HG03457 (cell line): Measurements from ENCODE around the gene PCSK1N.
"Not testable (repeated sequence)": the region's sequence is repeated elsewhere in the genome, so short reads cannot be mapped to it uniquely, and the experiment has no call there.

Source experiments
- ATAC-seq: cut with Tn5 transposase; IDR thresholded peaks from one replicate; pipeline ENCODE4 v1.9.1; 2021; ENCODE audit warnings: moderate number of reproducible peaks; ENCODE audit not compliant: unreplicated experiment

Gene PCSK1N

GRCh38 chrX:48835524-48836329 is at the start of gene PCSK1N:
Gene PCSK1N, minus strand, starts transcription at chrX:48835610. Its CDS starts 78 bp downstream, at chrX:48835532.
- ATAC-seq = no peak

- ATAC-seq = no peak
Measured at GRCh38 chrX:48883729-48884128, 48.3 kb upstream of the PCSK1N start.

- ATAC-seq = not testable (repeated sequence)
Measured at GRCh38 chrX:48876944-48877343, 41.5 kb upstream of the PCSK1N start.

- not testable (repeated sequence) for ATAC-seq
Measured at GRCh38 chrX:48872017-48872416, 36.6 kb upstream of the PCSK1N start.

DNA sequence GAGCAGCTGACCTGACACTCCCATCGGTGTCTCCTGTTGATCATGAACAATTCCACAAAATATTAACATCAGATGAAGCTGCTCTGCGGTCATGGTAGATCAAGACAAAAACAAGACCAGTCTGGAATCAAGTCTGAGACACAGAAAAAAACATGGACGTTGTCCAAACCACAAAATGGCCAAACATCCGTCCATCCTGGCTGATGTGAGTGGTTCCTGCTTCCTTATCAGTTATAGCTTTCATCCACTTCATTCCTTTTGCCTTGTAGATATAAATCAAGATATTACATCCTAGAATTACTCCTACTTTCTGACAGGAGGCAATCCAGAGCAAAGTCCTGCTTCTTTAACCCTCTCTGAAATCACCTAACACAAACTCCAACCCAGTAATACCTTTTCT is 28.8 kb upstream of the PCSK1N start:
- ATAC-seq = no peak

- ATAC-seq = no peak
Measured at GRCh38 chrX:48854898-48855297, 19.5 kb upstream of the PCSK1N start.

DNA sequence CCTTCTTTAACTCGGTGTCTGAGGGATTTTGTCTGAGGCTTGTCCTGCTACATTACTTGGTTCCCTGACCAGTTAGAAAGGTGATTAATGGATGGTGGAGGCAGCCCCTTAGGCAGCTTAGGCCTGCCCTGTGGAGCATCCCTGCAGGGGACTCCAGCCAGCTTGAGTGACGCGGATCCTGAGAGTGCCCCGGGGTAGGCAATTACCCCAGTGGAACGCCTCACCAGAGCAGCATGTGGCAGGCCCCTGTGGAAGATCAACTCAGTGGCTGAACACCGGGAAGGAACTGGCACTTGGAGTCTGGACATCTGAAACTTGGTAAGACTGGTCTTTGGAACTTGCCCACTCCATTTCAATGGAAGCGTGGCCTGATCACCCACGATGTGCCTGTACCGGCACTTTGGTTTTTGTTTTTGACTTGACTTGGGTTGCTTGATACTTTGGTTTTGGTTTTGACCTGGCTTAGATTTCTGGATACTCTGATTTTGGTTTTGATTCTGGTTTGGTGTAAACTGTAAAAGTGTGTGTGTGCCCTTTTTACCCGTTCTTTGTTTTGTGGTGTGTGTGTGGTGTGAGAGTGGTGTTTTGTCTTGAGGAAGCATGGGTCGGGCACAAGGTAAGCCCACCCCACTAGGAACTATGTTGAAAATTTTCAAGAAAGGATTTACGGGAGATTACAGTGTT is 18.9 kb upstream of the PCSK1N start:
- ATAC-seq = not testable (repeated sequence)

- not testable (repeated sequence) for ATAC-seq
Measured at GRCh38 chrX:48853494-48853893, 18.1 kb upstream of the PCSK1N start.

GRCh38 chrX:48852857-48853256 is 17.4 kb upstream of the PCSK1N start:
- ATAC-seq = no peak

- ATAC-seq = no peak
Measured at GRCh38 chrX:48848847-48849246, 13.4 kb upstream of the PCSK1N start.

DNA sequence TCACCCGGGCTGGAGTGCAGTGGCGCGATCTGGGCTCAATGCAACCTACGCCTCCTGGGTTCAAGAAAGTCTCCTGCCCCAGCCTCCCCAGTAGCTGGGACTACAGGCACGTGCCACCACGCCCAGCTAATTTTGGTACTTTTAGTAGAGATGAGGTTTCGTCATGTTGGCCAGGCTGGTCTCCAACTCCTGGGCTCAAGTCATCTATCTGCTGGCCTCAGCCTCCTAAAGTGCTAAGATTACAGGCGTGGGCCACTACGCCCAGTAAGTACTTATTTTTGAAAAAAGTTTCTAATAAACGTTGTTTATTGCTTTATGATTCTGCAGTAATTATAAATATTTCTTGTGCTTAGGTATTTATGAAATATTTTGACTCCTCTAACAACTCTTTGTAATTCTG is 4.3 kb upstream of the PCSK1N start:
- no peak for ATAC-seq

- ATAC-seq = no peak
Measured at GRCh38 chrX:48834383-48834709, 1.1 kb downstream of the PCSK1N start.

DNA sequence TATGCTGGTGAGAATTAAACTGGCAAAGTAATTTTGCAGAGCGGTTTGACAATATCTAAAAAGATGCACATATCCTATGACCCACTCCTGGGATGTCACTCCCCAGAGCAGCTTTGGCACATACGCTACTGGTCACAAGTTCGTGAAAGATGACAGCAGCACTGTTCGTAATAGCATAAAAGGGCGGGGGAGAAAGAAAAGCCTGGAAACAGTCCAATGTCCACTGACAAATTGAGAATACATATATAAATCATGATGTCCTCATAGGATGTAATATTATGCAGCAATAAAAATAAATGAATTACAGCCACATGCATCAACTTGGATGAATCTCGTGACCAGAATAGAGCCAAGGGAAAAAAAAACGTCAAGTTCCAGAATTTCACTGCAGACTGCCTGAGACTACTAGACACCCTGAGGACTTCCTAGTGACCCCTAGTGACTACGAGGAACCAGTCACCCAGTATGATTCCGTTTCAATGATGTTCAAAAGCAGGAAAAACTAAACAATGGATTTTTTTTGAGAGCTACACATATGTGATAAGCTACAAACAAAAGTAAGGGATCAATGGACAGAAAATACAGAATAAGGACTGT is 1.8 kb downstream of the PCSK1N start:
- no peak for ATAC-seq

DNA sequence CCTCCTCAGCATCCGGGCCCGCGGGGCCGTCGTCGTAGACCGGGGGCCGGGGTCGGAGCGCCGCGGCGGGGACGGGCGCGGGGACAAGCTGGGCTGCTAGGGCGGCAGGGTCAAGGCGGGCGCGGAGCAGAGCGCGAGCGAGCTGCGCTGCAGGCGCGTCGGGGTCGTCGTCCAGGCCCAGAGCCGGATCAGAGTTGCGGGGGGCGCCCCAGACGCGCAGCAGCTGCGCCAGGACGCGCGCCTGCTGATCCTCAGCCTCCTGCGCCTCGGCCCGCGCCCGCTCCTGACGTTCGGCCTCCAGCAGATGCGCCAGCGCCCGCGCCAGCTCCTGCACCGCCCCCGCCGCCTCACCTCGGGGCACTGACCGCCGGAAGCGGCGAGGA is 3.5 kb downstream of the PCSK1N start:
- ATAC-seq = no peak

GRCh38 chrX:48831136-48831908 is 4.1 kb downstream of the PCSK1N start:
- ATAC-seq = no peak

DNA sequence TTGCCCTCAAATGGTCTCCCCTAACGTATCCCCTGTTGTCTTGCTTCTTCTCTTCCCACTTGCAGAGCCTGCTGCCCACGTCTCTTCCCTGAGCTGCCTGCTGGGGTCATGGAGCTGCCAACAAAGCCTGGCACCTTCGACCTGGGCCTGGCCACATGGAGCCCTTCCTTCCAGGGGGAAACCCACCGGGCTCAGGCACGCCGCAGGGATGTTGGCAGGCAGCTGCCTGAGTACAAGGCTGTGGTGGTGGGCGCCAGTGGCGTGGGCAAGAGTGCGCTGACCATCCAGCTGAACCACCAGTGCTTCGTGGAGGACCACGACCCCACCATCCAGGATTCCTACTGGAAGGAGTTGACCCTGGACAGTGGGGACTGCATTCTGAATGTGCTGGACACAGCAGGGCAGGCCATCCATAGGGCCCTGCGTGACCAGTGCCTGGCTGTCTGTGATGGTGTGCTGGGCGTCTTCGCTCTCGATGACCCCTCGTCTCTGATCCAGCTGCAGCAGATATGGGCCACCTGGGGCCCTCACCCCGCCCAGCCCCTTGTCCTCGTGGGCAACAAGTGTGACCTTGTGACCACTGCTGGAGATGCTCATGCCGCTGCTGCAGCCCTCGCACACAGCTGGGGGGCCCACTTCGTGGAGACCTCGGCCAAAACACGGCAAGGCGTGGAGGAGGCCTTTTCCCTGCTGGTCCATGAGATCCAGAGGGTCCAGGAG is 6.2 kb downstream of the PCSK1N start:
- ATAC-seq = no peak

DNA sequence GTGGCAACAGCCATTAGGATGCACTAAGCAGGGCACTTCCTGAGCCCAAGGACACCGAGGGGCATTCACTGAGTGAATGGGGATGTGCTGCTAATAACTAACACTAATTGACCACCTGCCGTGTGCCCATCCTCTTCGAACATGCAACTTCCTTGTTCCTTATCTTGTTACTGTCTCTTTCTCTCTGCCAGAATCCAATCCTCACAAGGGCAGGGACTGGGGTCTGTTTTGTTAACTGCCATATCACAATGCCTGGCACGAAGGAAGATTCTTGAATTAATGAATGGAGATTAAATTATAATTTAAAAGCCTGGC is 7.8 kb downstream of the PCSK1N start:
- ATAC-seq = no peak

GRCh38 chrX:48826876-48827653 is 8.3 kb downstream of the PCSK1N start:
- no peak for ATAC-seq

DNA sequence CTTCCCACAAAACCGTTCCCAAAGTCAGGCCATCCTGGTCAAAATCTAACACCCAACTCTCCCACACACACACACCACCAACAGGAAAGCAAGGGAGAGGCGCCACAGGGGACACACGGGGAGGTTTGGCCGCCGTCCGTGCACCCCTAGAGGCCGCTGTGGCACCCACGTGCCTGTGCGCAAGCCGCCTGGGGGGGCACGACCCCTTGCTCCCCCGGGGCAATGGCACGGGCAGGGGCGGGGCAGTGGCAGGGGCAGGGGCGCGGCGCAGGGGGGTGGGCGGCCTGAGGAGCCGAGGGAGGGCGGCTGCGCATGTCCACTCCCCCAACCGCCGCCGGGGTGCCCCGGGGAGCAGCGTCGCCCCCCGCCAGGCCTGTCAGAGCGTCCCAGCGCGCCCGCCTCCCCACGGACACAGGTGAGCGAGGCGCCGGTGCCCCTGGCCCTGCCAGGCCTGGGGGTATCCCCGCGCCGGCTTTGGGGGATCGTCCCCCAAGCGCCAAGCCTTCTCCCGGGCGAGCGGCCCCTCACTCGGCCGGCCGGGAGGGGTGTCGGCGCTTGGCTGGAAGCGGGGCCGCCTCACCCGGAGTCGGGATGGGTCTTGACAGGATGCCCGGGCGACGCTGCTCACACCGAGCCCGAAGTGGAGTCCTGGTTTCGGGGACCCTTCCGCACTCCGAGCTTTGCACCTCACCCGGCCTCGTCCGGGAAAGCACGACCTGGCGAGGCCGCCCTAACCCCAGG is 9.1 kb downstream of the PCSK1N start, which contains the start of gene ERAS:
TSS of gene ERAS (plus strand) at position 379 of the 741 bp plus-strand sequence. CDS start 2,611 bp downstream, outside the sequence.
- ATAC-seq = no peak
